Panc1 (cell line): ENCODE results near the gene LSM2. TPM values are rescaled to one million over a fixed set of nuclear protein-coding genes. Genes with fewer than 3 reads are reported as not detected.

ENCODE experiments used
- ATAC-seq: fragments of 200-7000 bp; cut with Tn5 transposase; 2 replicates; pipeline ENCODE4 v1.9.1; 2020; ENCODE audit warnings: mild to moderate bottlenecking, moderate library complexity
- BruUV-seq: library from RNA; stranded (reverse); fragments of 400-500 nt; replicated peaks from 2 replicates; lab custom pipeline; 2021; lab: Mats Ljungman, UMichigan
- CTCF ChIA-PET: fragments of 300-600 bp; sonication (Branson Sonifier 250); formaldehyde crosslinking; loops from one replicate; lab custom pipeline; 2022; ENCODE audit warnings: antibody characterized with exemption; lab: Charles Lee
- POLR2A ChIA-PET: fragments of 300-600 bp; sonication (Branson Sonifier 250); formaldehyde crosslinking; loops from one replicate; lab custom pipeline; 2022; ENCODE audit warnings: antibody characterized with exemption; lab: Charles Lee
- DNase-seq: peaks from one replicate; pipeline ENCODE4 v3.0.0-alpha.2; 2010; ENCODE audit warnings: low read depth, low spot score
- H3K27ac ChIP-seq: 2 replicates; pipeline ENCODE4 v1.5.1; 2011; ENCODE audit warnings: mild to moderate bottlenecking, low read length, inconsistent platforms
- H3K27me3 ChIP-seq: fragments of 200-500 bp; sonication (Bioruptor generic); 2 replicates; pipeline ENCODE4 v1.6.0; 2014; ENCODE audit warnings: low read length, inconsistent platforms; ENCODE audit not compliant: control insufficient read depth, insufficient read depth
- H3K36me3 ChIP-seq: fragments of 200-500 bp; sonication (Bioruptor generic); 2 replicates; pipeline ENCODE4 v1.5.1; 2014; ENCODE audit warnings: inconsistent platforms, mild to moderate bottlenecking, low read length, moderate library complexity; ENCODE audit not compliant: control insufficient read depth, insufficient read depth
- H3K4me1 ChIP-seq: 2 replicates; pipeline ENCODE4 v1.5.1; 2011; ENCODE audit warnings: inconsistent platforms, mild to moderate bottlenecking, low read length, moderate library complexity; ENCODE audit not compliant: control insufficient read depth, insufficient read depth
- H3K4me3 ChIP-seq, 2 experiments: 2 replicates each; pipeline ENCODE4 v1.5.1; 2011 to 2012; ENCODE audit warnings: low read depth in 2 of 2, low read length in 2 of 2, mild to moderate bottlenecking in 2 of 2, inconsistent platforms in 1 of 2, moderate library complexity in 1 of 2
- H3K9me3 ChIP-seq: fragments of 200-500 bp; sonication (Bioruptor generic); 2 replicates; pipeline ENCODE4 v1.5.1; 2014; ENCODE audit warnings: low read depth, mild to moderate bottlenecking, inconsistent platforms, low read length, moderate library complexity; ENCODE audit not compliant: control insufficient read depth, insufficient read depth
- CTCF ChIP-seq: fragments of 450-650 bp; IDR thresholded peaks from 2 replicates; pipeline ENCODE4 v1.5.1; 2017; ENCODE audit warnings: mild to moderate bottlenecking
- POLR2AphosphoS5 ChIP-seq: IDR thresholded peaks from 2 replicates; pipeline ENCODE4 v1.6.1; 2012; ENCODE audit warnings: mild to moderate bottlenecking, low read depth, low read length, moderate library complexity
- REST ChIP-seq, 2 experiments: IDR thresholded peaks; 2 replicates each; pipeline ENCODE4 v1.6.1; 2011 to 2012; ENCODE audit warnings: low read depth in 2 of 2, control low read depth in 1 of 2, low read length in 1 of 2, mild to moderate bottlenecking in 1 of 2, moderate library complexity in 1 of 2; ENCODE audit not compliant: insufficient read depth in 1 of 2
- SIN3A ChIP-seq: IDR thresholded peaks from 2 replicates; pipeline ENCODE4 v1.6.1; 2012; ENCODE audit warnings: low read depth, mild to moderate bottlenecking, low read length, moderate library complexity, borderline replicate concordance; ENCODE audit not compliant: insufficient read depth
- TCF7L2 ChIP-seq: IDR thresholded peaks from 2 replicates; pipeline ENCODE4 v1.6.1; 2011; ENCODE audit warnings: mild to moderate bottlenecking, low read depth, low read length, inconsistent platforms
- in situ Hi-C: cut with HindIII; loops from 2 replicates; pipeline ENCODE4 v1.10.0; 2016; ENCODE audit warnings: low sequenced_read_pairs, low pct_unique_long_range_greater_than_20kb
- intact Hi-C: fragments of 100-400 bp; cut with micrococcal nuclease; formaldehyde crosslinking; loops from one replicate; pipeline ENCODE4 v1.10.0; 2022; ENCODE audit not compliant: unreplicated experiment
- total RNA-seq: library from RNA; stranded (reverse); gene quantifications from one replicate; pipeline ENCODE4 v1.2.1, GENCODE V29; 2021; ENCODE audit not compliant: unreplicated experiment

Gene LSM2
- total RNA-seq, 1 experiment from 2014 or later = 89.7 TPM

- BruUV-seq = no TSS peak
- DNase-seq (no peak), ATAC-seq (no peak)
- Histone ChIP-seq H3K9me3 (no peaks in the 10 kb centered on the region), H3K27me3 (no peaks in the 10 kb centered on the region), H3K4me3 (peak overlapping the region; percentile 92 to 93), H3K27ac (peak overlapping the region; percentile 62), H3K4me1 (peaks cover 17% of the 10 kb centered on the region), H3K36me3 (no peaks in the 10 kb centered on the region)
- intact Hi-C loops (loop anchor here (5.0 to 10.0 kb wide), 2 partner anchors 96 to 149 kb away; partner anchors contain the start of genes CLIC1 and LY6G5C), in situ Hi-C loops (no loop called here)
- ChIA-PET CTCF (interaction anchor here (0.6 to 0.7 kb wide), 3 partner anchors 11 to 61 kb away, joined by 3 to 7 read pairs (median 5); no protein-coding TSS in a partner anchor), POLR2A (interaction anchor here (0.6 kb wide), 2 partner anchors 34 to 131 kb away, joined by 3 to 5 read pairs; no protein-coding TSS in a partner anchor)
- TF ChIP-seq CTCF (no peak), TCF7L2 (no peak), SIN3A (no peak), POLR2AphosphoS5 (no peak), REST (IDR thresholded peaks at IDR 0.05; ENCODE audit: insufficient read depth in 1 of 2, low read depth in 2 of 2, low read length in 1 of 2) (no peak)
Observed at GRCh38 chr6:31830886-31831335, 24.1 kb upstream of the LSM2 start.

- in situ Hi-C loops = no loop called here
- intact Hi-C loops = loop anchor here (5.0 to 10.0 kb wide), 3 partner anchors 55 to 147 kb away; partner anchors contain the start of genes CLIC1, LY6G5C and VWA7
- TF ChIP-seq TCF7L2 = no peak
- TF ChIP-seq CTCF = no peak
- TF ChIP-seq REST (IDR thresholded peaks at IDR 0.05; ENCODE audit: insufficient read depth in 1 of 2, low read depth in 2 of 2, low read length in 1 of 2) = no peak
- no peak for TF ChIP-seq SIN3A
- TF ChIP-seq POLR2AphosphoS5 = no peak
- H3K27me3 ChIP-seq = no peaks in the 10 kb centered on the region
- no TSS peak for BruUV-seq
- DNase-seq (no peak), ATAC-seq (no peak)
- peaks cover 22% of the 10 kb centered on the region for H3K4me1 ChIP-seq
- peak overlapping the region; percentile 92 to 93 for H3K4me3 ChIP-seq
- H3K36me3 ChIP-seq = no peaks in the 10 kb centered on the region
- CTCF ChIA-PET = interaction anchor here (0.7 kb wide), 2 partner anchors 14 to 18 kb away, joined by 10 to 13 read pairs; no protein-coding TSS in a partner anchor
- H3K27ac ChIP-seq = peak overlapping the region; percentile 62
- no peaks in the 10 kb centered on the region for H3K9me3 ChIP-seq
- POLR2A ChIA-PET = interaction anchor here (0.6 to 0.7 kb wide), 3 partner anchors 69 to 91 kb away, joined by 3 to 9 read pairs (median 7); no protein-coding TSS in a partner anchor
Observed at GRCh38 chr6:31829633-31830283, 23.0 kb upstream of the LSM2 start.
